ENCODE data around the gene MBOAT2.
"Not testable (repeated sequence)": the region's sequence is repeated elsewhere in the genome, so short reads cannot be mapped to it uniquely, and the experiment has no call there.

MBOAT2 gene

DNA sequence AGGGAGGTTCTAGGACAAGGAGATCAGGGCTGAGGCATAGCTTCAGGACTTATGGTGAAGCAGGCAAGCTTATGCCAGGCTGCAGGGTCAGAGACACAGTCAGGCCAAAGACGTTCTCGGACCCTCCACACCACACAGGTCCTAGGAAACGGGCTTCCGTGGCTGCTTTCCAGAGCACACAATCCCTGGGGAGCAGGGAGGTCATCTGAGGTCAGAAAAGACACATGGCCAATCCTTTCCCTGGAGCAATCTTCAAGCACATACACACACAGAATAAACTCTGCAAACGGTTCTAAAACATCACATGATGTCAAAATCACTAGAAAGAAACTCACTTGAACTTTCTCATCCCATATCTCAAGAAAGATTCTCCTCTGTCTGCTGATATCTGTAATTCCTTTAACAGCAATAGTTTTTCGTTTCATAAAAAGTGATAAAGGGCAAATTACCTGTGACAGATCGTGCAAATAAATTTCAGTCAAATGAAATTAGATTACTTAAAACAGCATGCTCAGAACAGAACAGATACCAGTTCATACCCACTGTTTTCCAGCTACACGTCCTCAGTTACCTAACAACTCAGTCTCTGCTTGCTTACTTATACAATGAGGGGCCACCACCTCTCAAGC is 63.9 kb downstream of the MBOAT2 start:
- no peak for ATAC-seq

DNA sequence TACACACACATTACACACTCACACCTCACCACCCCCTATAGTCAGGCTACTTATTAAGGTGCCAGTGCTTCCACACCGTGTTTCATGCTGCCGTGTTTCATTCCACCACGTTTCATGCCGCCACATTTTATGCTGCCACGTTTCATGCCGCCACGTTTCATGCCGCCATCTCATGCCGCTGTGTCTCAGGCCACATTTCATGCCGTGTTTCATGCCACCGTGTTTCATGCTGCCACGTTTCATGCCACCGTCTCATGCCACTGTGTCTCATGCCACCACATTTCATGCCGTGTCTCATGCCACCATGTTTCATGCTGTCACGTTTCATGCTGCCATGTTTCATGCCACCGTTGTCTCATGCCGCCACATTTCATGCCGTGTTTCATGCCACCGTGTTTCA is 65.1 kb downstream of the MBOAT2 start:
- no peak for ATAC-seq

DNA sequence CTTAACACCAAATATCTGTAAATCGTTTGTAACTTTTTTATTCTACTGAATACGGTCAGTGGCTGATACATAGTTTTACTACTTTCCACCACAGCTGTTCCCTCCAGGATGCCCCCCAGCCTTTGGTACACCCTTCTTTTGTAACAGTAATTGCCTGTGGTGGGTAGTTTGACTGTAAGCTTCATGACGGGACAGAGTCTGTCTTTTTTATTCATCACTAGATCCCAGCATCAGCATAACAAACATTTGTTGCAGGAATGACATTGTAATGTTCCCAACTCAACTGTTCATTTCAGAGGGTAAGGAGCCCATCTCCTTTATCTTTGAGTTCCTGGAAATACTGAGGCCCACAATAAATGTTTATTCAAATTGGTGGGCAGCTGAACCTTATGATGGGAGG is 67.5 kb downstream of the MBOAT2 start:
- no peak for ATAC-seq

DNA sequence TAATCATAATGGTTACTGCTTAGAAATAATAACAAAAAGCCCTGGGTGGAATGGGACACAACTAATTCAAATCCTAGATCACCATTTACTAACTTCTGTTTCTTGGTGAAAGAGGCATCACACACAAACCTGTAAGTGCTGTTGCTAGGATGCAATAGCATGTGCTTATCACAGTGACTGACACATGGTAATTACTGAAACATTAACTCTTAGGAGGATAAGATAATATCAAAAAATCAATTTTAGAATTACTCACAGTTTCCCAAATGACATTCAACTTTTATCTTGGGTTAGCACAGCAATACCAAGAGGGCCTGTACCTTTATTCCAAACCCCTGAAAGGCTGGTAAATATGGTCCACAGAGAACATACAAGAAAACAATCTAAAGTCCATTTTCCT is 69.1 kb downstream of the MBOAT2 start:
- ATAC-seq, result no peak

DNA sequence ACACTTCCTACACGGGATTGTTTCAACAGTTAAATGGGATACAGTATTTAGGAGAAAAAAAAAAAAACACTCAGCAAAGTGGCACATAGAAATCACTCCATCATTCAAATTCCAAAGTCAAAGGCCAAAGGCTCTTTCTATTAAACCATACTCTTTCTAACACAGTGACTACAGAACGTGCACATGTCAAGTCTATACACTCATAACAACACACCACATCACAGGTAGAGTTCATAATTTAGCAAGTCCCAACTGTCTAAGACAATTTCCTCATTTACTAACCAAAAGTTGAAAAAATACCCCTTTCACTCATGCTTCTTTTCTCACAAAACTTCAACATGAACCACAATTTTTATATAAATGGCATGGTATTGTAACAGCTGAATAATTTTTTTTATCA is 70.8 kb downstream of the MBOAT2 start:
- no peak for ATAC-seq

DNA sequence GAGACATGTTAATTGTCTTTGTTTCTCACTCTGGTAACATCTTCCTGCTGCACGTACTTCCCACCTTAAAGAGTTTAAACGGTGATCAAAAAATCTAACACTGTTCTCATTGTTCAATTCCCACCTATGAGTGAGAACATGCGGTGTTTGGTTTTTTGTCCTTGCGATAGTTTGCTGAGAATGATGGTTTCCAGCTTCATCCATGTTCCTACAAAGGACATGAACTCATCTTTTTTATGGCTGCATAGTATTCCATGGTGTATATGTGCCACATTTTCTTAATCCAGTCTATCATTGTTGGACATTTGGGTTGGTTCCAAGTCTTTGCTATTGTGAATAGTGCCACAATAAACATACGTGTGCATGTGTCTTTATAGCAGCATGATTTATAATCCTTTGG is 73.3 kb downstream of the MBOAT2 start:
- ATAC-seq, result not testable (repeated sequence)

DNA sequence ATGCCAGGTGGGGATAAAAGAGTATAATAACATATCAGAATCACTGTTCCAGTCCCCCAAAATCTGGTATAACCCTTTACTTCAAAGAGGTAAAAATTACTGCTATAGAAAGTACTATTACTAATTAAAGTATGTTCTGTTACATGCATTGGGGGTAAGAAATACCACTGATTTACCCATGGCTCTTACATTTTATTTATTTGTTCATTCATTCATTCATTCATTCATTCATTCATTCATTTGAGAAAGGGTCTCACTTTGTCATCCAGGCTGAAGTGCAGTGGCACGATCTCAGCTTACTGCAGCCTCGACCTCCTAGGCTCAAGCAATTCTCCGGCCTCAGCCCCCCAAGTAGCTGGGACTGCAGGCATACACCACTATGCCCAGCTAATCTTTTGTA is 74.4 kb downstream of the MBOAT2 start:
- ATAC-seq, result no peak

DNA sequence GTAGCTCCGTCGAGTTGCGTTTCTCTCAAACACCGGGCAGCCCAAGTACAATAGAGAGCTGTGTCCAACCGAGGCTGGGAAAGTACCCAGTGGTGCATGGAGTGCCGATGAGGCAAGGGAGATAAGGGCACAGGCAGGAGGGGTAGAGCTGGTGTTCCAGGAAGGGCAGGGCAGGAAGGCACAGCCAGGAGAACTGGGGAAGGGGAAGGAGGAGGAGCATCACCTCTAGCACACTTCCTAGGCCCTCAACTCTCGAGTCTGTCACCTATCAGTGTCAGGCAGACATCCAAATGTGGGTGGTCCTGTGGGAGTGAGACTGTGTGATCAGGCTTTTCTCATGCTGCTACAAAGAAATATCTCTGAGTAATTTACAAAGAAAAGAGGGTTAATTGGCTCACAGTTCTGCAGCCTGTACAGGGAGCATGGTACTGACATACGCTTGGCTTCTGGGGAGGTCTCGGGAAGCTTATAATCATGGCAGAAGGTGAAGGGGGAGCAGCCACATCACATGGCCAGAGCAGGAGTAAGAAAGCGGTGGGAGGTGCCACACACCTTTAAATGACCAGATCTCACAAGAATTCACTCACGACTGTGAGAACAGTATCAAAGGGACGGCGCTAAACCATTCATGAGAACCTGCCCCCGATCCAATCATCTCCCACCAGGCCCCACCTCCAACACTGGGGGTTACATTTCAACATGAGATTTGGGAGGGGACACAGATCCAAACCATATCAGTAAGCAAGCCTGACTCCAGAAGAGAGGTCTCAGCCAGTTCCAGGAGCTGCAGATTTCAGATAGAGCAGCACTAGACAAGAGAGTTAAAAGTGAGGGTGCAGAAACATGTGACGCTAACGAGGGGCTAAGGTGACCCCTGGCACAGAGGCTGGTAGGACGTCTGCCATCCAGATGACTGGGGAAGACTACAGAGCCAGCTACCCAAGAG is 75.7 kb downstream of the MBOAT2 start:
- ATAC-seq, result no peak

DNA sequence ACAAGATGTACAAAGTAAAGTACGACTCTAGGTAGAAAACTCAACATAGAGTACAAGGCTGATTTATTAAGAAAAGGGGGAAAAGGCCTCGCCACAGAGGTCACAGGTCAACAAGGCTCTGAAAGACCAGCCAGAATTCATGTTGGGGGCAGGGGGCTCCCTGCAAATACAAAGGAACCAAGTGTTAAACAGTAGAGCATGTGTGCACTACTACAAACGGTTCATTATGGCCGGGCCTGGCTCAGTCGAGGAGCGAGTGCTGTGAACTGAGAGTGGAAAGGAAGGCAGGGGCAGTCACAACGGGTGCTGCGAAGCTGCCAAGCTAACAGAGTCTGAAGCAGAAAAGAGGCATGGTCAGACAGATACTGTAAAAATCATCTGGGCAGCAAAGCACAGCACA is 77.1 kb downstream of the MBOAT2 start:
- ATAC-seq, result no peak

DNA sequence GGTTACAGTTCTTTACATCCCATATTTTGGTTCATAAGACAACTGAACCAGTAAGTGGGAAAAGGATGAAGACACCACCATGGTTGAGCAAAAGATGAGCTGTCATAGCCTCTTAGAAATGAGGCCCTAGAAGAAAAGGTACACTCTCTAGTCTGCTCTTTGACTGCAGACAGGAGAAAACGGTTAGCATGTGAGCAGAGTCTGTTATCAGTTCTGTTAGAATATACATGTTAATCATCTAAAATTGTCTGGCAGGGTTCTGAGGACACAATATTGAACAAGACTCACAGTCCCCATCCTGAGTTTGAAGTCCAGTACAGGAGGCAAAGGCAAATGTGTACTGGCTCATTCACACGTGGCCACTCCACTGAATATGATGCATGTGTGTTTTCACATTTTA is 78.1 kb downstream of the MBOAT2 start:
- no peak for ATAC-seq

DNA sequence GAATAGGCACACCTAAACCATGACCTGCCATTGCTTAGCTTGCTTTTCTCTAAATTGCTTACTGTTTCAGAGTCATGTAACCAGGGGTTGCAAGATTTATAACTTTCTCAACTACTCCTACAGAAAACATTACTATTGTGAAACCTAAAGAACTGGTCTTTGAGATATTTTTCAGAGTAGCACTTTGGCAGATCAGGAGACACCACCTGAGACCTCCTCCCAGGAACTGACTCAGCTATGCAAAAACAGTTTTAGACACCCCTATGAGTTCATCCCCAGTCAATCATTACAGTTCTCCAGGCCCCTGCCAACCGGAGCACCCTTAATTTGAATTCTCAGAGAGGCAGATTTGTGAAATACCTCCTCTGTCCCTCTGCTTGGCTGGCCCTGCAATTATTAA is 80.3 kb downstream of the MBOAT2 start:
- no peak for ATAC-seq

DNA sequence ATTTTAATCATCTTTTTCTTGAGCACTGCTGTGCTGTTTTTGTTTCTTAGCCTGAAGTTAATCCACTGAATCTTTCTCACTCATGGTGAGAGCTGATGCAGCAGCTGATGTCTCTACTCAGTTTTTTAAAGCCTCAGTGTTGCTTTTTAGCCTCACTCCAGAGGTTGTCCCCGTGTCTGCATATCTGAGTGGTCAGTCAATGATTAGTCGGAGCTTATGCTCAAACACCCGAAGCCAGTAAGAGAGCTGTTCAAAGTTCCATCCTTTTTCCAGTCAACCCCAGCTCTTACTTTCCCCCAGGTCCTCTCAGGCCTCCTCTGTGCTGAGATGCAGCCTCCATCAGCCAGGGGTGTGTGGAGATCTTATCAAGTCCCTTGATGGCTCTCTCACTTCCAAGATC is 81.1 kb downstream of the MBOAT2 start:
- no peak for ATAC-seq

DNA sequence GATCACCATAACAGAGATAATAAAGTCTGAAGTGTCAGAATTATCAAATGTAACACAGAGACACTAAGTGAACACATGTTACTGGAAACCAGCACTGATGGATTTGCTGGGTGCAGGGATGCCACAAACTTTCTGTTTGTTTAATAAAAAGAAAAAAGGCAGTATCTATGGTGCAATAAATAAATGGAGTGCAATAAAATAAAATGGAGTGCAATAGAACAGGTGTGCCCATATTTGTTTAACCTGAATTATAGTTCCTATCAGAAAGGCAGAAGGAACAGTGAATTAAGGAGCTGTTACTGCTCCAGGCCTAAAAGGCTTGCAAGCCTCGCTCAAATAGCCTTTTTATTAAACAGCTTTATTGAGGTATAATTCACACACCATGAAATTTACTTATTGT is 85.1 kb downstream of the MBOAT2 start:
- no peak for ATAC-seq

DNA sequence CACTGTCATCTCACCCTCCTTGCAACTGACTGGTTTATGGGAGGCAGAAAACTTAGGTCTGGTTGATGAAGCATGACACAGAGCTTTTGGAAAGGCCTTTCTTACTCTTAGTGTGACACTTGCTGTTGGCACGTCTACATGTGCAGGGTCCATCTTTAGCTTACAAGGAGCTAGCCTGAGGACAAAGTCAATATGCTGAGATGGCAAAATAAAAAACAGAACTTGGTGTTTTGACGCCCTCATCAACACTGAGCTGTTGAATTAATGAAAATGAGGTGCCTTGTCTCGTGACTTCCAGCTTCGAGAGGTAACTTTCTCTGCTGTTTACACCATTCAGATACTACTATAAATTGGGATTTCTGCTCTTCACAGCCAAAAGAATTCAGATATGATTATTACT is 87.5 kb downstream of the MBOAT2 start:
- no peak for ATAC-seq

DNA sequence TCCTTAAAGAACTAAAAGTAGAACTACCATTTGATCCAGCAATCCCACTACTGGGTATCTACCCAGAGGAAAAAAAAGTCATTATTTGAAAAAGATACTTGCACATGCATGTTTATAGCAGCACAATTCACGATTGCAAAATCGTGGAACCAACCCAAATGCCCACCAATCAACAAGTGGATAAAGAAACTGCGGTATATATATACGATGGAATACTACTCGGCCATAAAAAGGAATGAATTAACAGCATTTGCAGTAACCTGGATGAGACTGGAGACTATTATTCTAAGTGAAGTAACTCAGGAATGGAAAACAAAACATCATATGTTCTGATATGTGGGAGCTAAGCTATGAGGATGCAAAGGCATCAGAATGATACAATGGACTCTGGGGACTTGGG is 89.7 kb downstream of the MBOAT2 start:
- not testable (repeated sequence) for ATAC-seq

DNA sequence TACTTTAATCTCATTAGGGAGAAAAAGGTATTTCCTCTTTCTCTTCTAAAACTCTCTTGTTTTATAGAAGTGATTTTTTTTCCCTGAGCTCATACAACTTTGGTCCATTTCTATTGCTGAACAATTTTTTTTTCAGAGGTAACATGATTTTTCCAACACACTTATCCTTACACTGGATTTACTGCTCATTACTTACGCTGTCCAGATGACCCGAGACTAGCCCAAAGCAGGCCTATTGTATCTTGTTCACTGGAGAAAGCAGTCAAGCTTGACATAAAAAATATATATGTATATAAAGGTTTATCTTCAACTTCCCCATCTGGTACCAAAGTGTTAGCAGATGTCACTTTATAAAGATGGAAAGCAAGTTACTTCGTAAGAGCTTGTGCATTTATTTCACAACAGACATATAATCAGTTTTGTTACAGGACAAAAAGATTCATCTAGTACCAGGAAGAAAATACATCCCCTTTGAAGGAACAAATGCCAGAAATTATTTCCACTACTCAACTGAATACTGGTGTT is 95.7 kb downstream of the MBOAT2 start:
- no peak for ATAC-seq

DNA sequence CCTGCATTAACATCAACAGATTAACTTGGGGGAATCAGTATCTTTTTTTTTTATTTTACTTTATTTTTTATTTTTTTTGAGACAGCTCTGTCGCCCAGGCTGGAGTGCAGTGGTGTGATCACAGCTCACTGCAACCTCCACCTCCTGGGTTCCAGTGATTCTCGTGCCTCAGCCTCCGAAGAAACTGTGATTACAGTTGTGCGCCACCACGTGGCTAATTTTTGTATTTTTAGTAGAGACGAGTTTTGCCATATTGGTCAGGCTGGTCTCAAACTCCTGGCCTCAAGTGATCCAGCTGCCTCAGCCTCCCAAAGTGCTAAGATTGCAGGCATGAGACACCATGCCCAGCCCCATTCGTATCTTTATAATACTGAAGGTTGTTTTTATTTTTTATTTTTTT is 99.6 kb downstream of the MBOAT2 start:
- ATAC-seq, result not testable (repeated sequence)

DNA sequence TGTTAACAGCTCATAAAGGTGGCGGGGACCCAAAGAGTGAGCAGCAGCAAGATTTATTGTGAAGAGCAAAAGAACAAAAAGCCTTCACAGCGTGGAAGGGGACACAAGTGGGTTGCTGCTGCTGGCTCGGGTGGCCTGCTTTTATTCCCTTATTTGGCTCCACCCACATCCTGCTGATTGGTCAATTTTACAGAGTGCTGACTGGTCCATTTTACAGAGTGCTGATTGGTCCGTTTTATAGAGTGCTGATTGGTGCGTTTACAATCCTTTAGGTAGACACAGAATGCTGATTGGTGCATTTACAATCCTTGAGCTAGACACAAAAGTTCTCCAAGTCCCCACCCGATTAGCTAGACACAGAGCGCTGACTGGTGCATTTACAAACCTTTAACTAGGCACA is 100.7 kb downstream of the MBOAT2 start:
- not testable (repeated sequence) for ATAC-seq

DNA sequence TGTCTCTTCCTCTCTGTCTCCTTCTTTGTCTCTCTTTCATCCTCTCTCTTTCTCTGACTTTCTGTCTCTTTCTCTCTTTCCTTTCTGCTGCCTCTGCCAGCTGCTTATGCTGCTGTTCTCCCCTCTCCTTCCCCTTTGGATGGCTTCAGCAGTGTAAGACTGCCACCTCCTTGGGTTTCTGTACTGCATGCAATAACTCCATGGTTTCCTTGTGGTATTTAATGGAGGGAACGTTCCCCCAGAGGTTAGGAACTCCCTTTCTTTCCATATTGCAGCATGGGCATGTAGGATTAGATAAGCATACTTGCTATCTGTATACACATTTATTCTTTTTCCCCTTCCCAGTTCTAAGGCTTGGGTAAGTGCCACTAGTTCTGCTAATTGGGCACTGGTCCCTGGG is 106.3 kb downstream of the MBOAT2 start:
- ATAC-seq, result not testable (repeated sequence)

DNA sequence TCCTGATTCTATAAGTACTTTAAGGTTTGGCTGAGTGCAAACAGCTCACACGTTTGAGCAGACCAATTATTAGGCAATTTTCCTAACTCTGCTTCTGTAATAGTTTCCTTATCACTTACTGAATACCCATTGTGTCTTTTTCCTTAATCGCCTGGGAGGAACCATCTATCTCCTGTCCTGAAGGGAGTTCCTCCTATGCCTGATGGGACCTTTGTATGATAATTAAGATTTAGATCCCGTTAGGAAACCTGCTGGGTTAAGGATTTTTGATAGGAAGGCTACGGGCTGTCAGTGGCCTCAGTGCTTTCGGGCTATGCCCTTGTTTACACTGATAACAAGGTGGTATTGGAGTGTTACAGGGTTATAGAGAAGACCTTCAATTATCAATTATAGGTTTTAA is 106.8 kb downstream of the MBOAT2 start:
- not testable (repeated sequence) for ATAC-seq

DNA sequence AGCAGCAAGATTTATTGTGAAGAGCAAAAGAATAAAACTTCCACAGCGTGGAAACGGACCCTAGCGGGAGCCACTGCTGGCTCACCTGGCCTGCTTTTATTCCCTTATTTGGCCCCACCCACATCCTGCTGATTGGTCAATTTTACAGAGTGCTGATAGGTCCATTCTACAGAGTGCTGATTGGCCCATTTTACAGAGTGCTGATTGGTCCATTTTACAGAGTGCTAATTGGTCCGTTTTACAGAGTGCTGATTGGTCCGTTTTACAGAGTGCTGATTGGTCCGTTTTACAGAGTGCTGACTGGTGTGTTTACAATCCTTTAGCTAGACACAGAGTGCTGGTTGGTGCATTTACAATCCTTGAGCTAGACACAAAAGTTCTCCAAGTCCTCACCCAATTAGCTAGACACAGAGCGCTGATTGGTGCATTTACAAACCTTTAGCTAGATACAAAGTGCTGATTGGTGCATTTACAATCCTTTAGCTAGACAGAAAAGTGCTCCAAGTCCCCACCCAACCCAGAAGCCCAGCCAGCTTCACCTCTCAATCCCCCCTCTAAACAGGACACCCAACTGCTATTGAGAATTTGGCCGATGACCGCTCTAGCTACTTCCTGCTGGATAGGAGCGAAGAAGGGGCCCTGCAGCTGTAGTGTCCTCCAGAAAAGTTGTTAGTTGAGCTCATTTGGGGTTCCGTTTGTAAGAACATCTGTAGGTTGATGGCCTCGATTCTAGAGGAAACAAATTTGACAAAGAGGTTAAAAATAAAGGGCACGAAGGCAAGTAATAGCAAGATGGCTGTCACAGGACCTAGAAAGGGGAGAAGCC is 108.2 kb downstream of the MBOAT2 start:
- not testable (repeated sequence) for ATAC-seq

DNA sequence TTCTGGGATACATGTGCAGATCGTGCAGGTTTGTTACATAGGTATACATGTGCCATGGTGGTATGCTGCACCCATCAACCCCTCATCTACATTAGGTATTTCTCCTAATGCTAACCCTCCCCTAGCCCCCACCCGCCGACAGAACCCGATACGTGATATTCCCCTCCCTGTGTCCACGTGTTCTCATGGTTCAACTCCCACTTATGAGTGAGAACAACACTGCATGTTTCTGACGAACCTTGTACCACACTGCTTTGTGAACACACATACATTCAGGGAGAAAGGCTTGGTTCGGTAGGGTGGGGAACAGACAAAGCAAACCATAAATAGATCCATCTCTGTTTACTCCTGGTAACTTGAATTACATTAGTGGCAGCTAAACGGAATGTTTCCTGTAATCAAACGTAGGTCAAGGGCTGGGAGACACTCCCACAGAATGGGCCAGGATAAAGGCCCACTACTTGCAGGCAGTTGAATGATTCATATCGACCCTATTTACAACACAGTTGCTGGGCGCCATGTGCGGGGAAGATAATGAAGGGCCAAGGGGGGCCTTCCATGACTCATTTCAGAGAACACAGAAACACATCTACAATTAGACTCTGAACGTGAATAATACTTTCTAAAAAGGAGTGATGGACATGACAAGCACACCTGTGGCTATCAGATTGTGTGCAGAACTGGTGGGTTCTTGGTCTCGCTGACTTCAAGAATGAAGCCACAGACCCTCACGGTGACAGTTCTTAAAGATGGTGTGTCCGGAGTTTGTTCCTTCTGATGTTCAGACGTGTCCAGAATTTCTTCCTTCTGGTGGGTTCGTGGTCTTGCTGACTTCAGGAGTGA is 109.3 kb downstream of the MBOAT2 start:
- no peak for ATAC-seq
